HL-60 (cell line): Measurements from ENCODE around the gene NCBP3.

Experiments used
- DNase-seq, 2 experiments: peaks; one replicate each; pipeline ENCODE4 v3.0.0-alpha.2; 2010 to 2020; ENCODE audit warnings: low read depth in 1 of 2, low spot score in 1 of 2
- H3K27ac ChIP-seq: fragments of 250-450 bp; sonication (Bioruptor Pico); replicated peaks from 2 replicates; pipeline ENCODE4 v1.5.1; 2020; ENCODE audit warnings: mild to moderate bottlenecking, moderate library complexity
- H3K27me3 ChIP-seq: fragments of 250-450 bp; sonication (Bioruptor Pico); 2 replicates; pipeline ENCODE4 v1.5.1; 2021; ENCODE audit warnings: mild to moderate bottlenecking, moderate library complexity; ENCODE audit not compliant: insufficient read depth, poor library complexity, severe bottlenecking
- H3K4me3 ChIP-seq: replicated peaks from 2 replicates; pipeline ENCODE4 v1.5.1; 2011; ENCODE audit warnings: mild to moderate bottlenecking, control low read depth, low read length; ENCODE audit not compliant: insufficient read depth
- CTCF ChIP-seq: IDR thresholded peaks from one replicate; pipeline ENCODE4 v1.5.1; 2011; ENCODE audit warnings: low read length, control low read depth, inconsistent platforms; ENCODE audit not compliant: insufficient read depth
- GABPA ChIP-seq: IDR thresholded peaks from 2 replicates; pipeline ENCODE4 v1.6.1; 2012; ENCODE audit warnings: low read depth
- POLR2AphosphoS5 ChIP-seq: IDR thresholded peaks from 2 replicates; pipeline ENCODE4 v1.6.1; 2012; ENCODE audit warnings: low read depth
- SPI1 ChIP-seq: IDR thresholded peaks from 2 replicates; pipeline ENCODE4 v1.6.1; 2012; ENCODE audit warnings: low read depth, mild to moderate bottlenecking, borderline replicate concordance
- TF ChIP-seq, protein P1 (sequence below): IDR thresholded peaks from 2 replicates; pipeline ENCODE4 v1.6.1; 2012; ENCODE audit warnings: low read depth; ENCODE audit not compliant: insufficient replicate concordance

NCBP3 gene

DNA sequence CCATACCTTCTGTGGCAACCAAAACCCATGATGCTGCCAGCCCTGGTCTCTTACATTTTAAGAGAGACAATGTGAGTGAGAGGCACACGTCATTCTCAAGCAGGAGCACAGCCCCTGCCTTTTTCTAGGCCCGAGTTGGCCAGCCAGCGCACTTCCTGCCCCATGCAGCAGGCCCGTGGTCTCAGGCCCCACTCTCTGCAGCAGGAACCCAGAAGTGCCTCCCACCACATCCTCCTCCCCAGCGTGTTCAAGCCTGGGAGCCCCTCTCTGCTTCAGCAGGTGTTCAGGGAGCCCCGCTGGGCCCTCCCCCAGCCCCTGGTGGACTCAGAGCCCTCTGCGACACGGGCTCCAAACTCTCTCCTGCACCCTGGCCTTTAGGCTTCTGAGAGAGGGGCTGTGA lies 75.6 kb downstream of the NCBP3 start:
- TF ChIP-seq, protein P1, sequence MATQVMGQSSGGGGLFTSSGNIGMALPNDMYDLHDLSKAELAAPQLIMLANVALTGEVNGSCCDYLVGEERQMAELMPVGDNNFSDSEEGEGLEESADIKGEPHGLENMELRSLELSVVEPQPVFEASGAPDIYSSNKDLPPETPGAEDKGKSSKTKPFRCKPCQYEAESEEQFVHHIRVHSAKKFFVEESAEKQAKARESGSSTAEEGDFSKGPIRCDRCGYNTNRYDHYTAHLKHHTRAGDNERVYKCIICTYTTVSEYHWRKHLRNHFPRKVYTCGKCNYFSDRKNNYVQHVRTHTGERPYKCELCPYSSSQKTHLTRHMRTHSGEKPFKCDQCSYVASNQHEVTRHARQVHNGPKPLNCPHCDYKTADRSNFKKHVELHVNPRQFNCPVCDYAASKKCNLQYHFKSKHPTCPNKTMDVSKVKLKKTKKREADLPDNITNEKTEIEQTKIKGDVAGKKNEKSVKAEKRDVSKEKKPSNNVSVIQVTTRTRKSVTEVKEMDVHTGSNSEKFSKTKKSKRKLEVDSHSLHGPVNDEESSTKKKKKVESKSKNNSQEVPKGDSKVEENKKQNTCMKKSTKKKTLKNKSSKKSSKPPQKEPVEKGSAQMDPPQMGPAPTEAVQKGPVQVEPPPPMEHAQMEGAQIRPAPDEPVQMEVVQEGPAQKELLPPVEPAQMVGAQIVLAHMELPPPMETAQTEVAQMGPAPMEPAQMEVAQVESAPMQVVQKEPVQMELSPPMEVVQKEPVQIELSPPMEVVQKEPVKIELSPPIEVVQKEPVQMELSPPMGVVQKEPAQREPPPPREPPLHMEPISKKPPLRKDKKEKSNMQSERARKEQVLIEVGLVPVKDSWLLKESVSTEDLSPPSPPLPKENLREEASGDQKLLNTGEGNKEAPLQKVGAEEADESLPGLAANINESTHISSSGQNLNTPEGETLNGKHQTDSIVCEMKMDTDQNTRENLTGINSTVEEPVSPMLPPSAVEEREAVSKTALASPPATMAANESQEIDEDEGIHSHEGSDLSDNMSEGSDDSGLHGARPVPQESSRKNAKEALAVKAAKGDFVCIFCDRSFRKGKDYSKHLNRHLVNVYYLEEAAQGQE, result no peak
- no peak for TF ChIP-seq POLR2AphosphoS5
- TF ChIP-seq GABPA, result no peak
- TF ChIP-seq SPI1, result no peak
- TF ChIP-seq CTCF, result no peak
- DNase-seq, result no peak
- H3K27me3 ChIP-seq, result no peaks in the 10 kb centered on the region
- H3K27ac ChIP-seq, result no peak overlapping the region
- no peak overlapping the region for H3K4me3 ChIP-seq

GRCh38 chr17:3768769-3769168 lies 77.3 kb downstream of the NCBP3 start:
- H3K27me3 ChIP-seq, result no peaks in the 10 kb centered on the region
- TF ChIP-seq CTCF, result no peak
- TF ChIP-seq SPI1, result no peak
- TF ChIP-seq, protein P1, result no peak
- no peak for TF ChIP-seq POLR2AphosphoS5
- no peak for TF ChIP-seq GABPA
- H3K27ac ChIP-seq, result no peak overlapping the region
- H3K4me3 ChIP-seq, result no peak overlapping the region
- no peak for DNase-seq

- Histone ChIP-seq H3K4me3 (no peak overlapping the region), H3K27me3 (no peaks in the 10 kb centered on the region), H3K27ac (no peak overlapping the region)
- no peak for DNase-seq
- TF ChIP-seq, protein P1, result no peak
- TF ChIP-seq SPI1, result no peak
- no peak for TF ChIP-seq POLR2AphosphoS5
- TF ChIP-seq CTCF, result no peak
- TF ChIP-seq GABPA, result no peak
These were observed 77.7 kb downstream of the NCBP3 start for GRCh38 chr17:3768341-3768740.
